Measurements from ENCODE around the gene DKK2.

DNA sequence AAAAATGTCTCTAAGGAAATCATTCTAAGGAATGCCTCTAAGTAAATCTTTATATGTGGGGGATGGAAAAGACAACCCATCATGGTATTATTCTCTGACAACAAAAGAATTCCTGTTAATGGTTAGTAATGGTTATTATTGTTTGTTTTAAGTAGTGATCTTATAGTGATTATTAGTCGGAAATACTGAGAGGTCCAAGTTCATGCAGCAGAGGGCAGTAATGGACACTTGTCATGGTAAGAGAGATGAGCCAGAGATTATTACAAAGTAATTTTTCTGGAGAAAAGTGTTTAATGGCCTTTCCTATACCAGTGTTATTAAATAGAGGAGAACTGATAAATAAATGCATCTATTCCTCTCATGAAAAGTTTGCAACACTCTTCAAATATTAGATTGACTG is 8.1 kb upstream of the DKK2 start:
- TF ChIP-seq, protein P1, sequence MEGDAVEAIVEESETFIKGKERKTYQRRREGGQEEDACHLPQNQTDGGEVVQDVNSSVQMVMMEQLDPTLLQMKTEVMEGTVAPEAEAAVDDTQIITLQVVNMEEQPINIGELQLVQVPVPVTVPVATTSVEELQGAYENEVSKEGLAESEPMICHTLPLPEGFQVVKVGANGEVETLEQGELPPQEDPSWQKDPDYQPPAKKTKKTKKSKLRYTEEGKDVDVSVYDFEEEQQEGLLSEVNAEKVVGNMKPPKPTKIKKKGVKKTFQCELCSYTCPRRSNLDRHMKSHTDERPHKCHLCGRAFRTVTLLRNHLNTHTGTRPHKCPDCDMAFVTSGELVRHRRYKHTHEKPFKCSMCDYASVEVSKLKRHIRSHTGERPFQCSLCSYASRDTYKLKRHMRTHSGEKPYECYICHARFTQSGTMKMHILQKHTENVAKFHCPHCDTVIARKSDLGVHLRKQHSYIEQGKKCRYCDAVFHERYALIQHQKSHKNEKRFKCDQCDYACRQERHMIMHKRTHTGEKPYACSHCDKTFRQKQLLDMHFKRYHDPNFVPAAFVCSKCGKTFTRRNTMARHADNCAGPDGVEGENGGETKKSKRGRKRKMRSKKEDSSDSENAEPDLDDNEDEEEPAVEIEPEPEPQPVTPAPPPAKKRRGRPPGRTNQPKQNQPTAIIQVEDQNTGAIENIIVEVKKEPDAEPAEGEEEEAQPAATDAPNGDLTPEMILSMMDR (IDR thresholded peaks at IDR 0.05; ENCODE audit: low read depth, low read length) = peak; percentile 40
- no peak for TF ChIP-seq EZH2phosphoT487 (IDR thresholded peaks at IDR 0.05; ENCODE audit: low read depth)

Data from OCI-LY3 (cell line).